ENCODE results near the gene LARGE1. TPM values are rescaled to one million over a fixed set of nuclear protein-coding genes. Genes with fewer than 3 reads are reported as not detected.

Gene LARGE1
- total and polyA plus RNA-seq, 2 of the 4 experiments (the other 2 are of a cell fraction), result 6.2 to 12.4 TPM

- CTCF ChIA-PET, result interaction anchor here (0.6 kb wide), 1 partner anchor 65 kb away, joined by 6 read pairs; no protein-coding TSS in a partner anchor
- Histone ChIP-seq H3K27ac (ENCODE audit: insufficient read depth, low read length) (no peak overlapping the region), H4K91ac (ENCODE audit: insufficient read depth, low read depth, low read length) (no peak overlapping the region), H2AFZ (replicated peaks; ENCODE audit: low read length, poor library complexity) (no peak overlapping the region), H3K9ac (ENCODE audit: low read depth, low read length) (no peak overlapping the region), H3K36me3 (ENCODE audit: control insufficient read depth, insufficient read depth, low read length) (no peaks in the 10 kb centered on the region), H2AK5ac (ENCODE audit: low read depth, low read length) (no peak overlapping the region), H3K9me3 (ENCODE audit: control insufficient read depth, insufficient read depth, low read length) (no peaks in the 10 kb centered on the region), H3K56ac (ENCODE audit: extremely low read depth, insufficient read depth, low read length) (no peak overlapping the region), H3K9me1 (ENCODE audit: insufficient read depth, low read length) (peaks cover 5% of the 10 kb centered on the region; the same call in 1 of the 2 replicates), H4K8ac (ENCODE audit: low read depth in 2 of 2, low read length in 2 of 2) (no peak overlapping the region), H3K27me3 (ENCODE audit: control insufficient read depth, insufficient read depth, low read length) (no peaks in the 10 kb centered on the region), H3K23ac (ENCODE audit: low read depth, low read length) (no peak overlapping the region), H4K20me1 (ENCODE audit: insufficient read depth, low read length) (no peaks in the 10 kb centered on the region), H3K18ac (ENCODE audit: low read depth, low read length) (no peak overlapping the region), H2BK5ac (ENCODE audit: low read depth, low read length, poor library complexity, severe bottlenecking) (no peak overlapping the region), H4K5ac (ENCODE audit: low read depth, low read length) (no peak overlapping the region), H3K14ac (replicated peaks; ENCODE audit: low read depth, low read length) (no peak overlapping the region), H3K4me2 (ENCODE audit: low read depth, low read length) (no peak overlapping the region), H2BK120ac (ENCODE audit: low read depth, low read length) (no peak overlapping the region), H2BK20ac (ENCODE audit: low read depth, low read length) (no peak overlapping the region), H3K79me1 (ENCODE audit: low read depth in 1 of 2, low read length in 2 of 2) (no peaks in the 10 kb centered on the region), H3K4me3 (ENCODE audit: insufficient read depth, low read depth, low read length) (no peak overlapping the region), H2AK9ac (replicated peaks; ENCODE audit: low read depth, low read length, poor library complexity) (no peak overlapping the region), H3K4me1 (ENCODE audit: control insufficient read depth, insufficient read depth, low read length) (no peaks in the 10 kb centered on the region; the same call in 1 of the 2 replicates), H2BK15ac (ENCODE audit: low read depth, low read length) (no peak overlapping the region), H3K4ac (ENCODE audit: low read depth, low read length) (no peak overlapping the region)
- TF ChIP-seq SMC3 (IDR thresholded peaks at IDR 0.05; ENCODE audit: low read depth, low read length) (no peak), NFE2L2 (IDR thresholded peaks at IDR 0.05; ENCODE audit: low read depth, low read length) (no peak), RCOR1 (IDR thresholded peaks at IDR 0.05; ENCODE audit: insufficient replicate concordance, low read length) (no peak), MXI1 (IDR thresholded peaks at IDR 0.05; ENCODE audit: borderline replicate concordance, low read depth, low read length) (no peak), MAFK (IDR thresholded peaks at IDR 0.05; ENCODE audit: low read depth, low read length) (no peak), MAZ (IDR thresholded peaks at IDR 0.05; ENCODE audit: borderline replicate concordance, low read depth, low read length) (no peak)
- TF ChIP-seq, protein P1, sequence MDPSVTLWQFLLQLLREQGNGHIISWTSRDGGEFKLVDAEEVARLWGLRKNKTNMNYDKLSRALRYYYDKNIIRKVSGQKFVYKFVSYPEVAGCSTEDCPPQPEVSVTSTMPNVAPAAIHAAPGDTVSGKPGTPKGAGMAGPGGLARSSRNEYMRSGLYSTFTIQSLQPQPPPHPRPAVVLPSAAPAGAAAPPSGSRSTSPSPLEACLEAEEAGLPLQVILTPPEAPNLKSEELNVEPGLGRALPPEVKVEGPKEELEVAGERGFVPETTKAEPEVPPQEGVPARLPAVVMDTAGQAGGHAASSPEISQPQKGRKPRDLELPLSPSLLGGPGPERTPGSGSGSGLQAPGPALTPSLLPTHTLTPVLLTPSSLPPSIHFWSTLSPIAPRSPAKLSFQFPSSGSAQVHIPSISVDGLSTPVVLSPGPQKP (IDR thresholded peaks at IDR 0.05; ENCODE audit: borderline replicate concordance, low read depth, low read length), result no peak
- no peak for DNase-seq
- in situ Hi-C loops (cut with MboI; ENCODE audit: low sequenced_read_pairs) (no loop called here), intact Hi-C loops (cut with micrococcal nuclease) (no loop called here), dilution Hi-C loops (cut with HindIII; ENCODE audit: low sequenced_read_pairs, unreplicated experiment) (no loop called here)
- ATAC-seq (ENCODE audit: low read depth), result no peak
- no TSS peak for BruUV-seq (replicated peaks)
- POLR2A ChIA-PET (ENCODE audit: unreplicated experiment), result no interaction called here
- no CpG with 5 or more reads among the region's 1 CpG for whole genome bisulfite sequencing, 2 experiments (ENCODE audit: extremely low coverage in 2 of 2, insufficient read length in 1 of 2)
Observed at GRCh38 chr22:33474587-33474986, 445.7 kb downstream of the LARGE1 start.

All from IMR-90 (cell line).